HEK293 (cell line): ENCODE results near the gene TMEM143.

ENCODE experiments used
- GFI1B ChIP-seq: fragments of 450-650 bp; formaldehyde crosslinking; IDR thresholded peaks from 2 replicates; pipeline ENCODE4 v1.5.1; 2016; ENCODE audit warnings: missing biosample characterization, missing genetic modification characterization
- GLIS1 ChIP-seq: fragments of 450-650 bp; formaldehyde crosslinking; IDR thresholded peaks from 2 replicates; pipeline ENCODE4 v1.5.1; 2016; ENCODE audit warnings: missing biosample characterization, missing genetic modification characterization
- HIC1 ChIP-seq: fragments of 450-650 bp; formaldehyde crosslinking; IDR thresholded peaks from 2 replicates; pipeline ENCODE4 v1.5.1; 2016; ENCODE audit warnings: missing biosample characterization, missing genetic modification characterization
- KLF9 ChIP-seq: fragments of 450-650 bp; formaldehyde crosslinking; IDR thresholded peaks from 2 replicates; pipeline ENCODE4 v1.5.1; 2016; ENCODE audit warnings: missing biosample characterization, missing genetic modification characterization, low read depth
- PATZ1 ChIP-seq: fragments of 450-650 bp; formaldehyde crosslinking; IDR thresholded peaks from 2 replicates; pipeline ENCODE4 v1.5.1; 2016; ENCODE audit warnings: missing biosample characterization, missing genetic modification characterization
- PBX3 ChIP-seq: sonication (generic); formaldehyde crosslinking; IDR thresholded peaks from 2 replicates; pipeline ENCODE4 v1.8.1; 2022; ENCODE audit warnings: mild to moderate bottlenecking, moderate library complexity, missing genetic modification reagents
- SP2 ChIP-seq: fragments of 450-650 bp; formaldehyde crosslinking; IDR thresholded peaks from 2 replicates; pipeline ENCODE4 v1.5.1; 2016; ENCODE audit warnings: missing biosample characterization, missing genetic modification characterization
- YY2 ChIP-seq: fragments of 450-650 bp; formaldehyde crosslinking; IDR thresholded peaks from 2 replicates; pipeline ENCODE4 v1.5.1; 2016; ENCODE audit warnings: missing biosample characterization, missing genetic modification characterization
- ZBTB17 ChIP-seq: fragments of 450-650 bp; formaldehyde crosslinking; IDR thresholded peaks from 2 replicates; pipeline ENCODE4 v1.5.1; 2016; ENCODE audit warnings: missing biosample characterization, missing genetic modification characterization
- ZBTB20 ChIP-seq: fragments of 450-650 bp; formaldehyde crosslinking; IDR thresholded peaks from 2 replicates; pipeline ENCODE4 v1.5.1; 2016; ENCODE audit warnings: missing biosample characterization, missing genetic modification characterization
- ZBTB21 ChIP-seq: fragments of 450-650 bp; formaldehyde crosslinking; IDR thresholded peaks from 2 replicates; pipeline ENCODE4 v1.5.1; 2017; ENCODE audit warnings: missing biosample characterization, missing genetic modification characterization
- ZFP37 ChIP-seq: fragments of 450-650 bp; formaldehyde crosslinking; IDR thresholded peaks from 2 replicates; pipeline ENCODE4 v1.5.1; 2016; ENCODE audit warnings: missing biosample characterization, missing genetic modification characterization
- ZNF18 ChIP-seq: fragments of 450-650 bp; formaldehyde crosslinking; IDR thresholded peaks from 2 replicates; pipeline ENCODE4 v1.5.1; 2016; ENCODE audit warnings: missing biosample characterization, missing genetic modification characterization
- ZNF211 ChIP-seq: fragments of 450-650 bp; formaldehyde crosslinking; IDR thresholded peaks from 2 replicates; pipeline ENCODE4 v1.5.1; 2016; ENCODE audit warnings: low read depth, missing biosample characterization, missing genetic modification characterization
- ZNF335 ChIP-seq: fragments of 450-650 bp; formaldehyde crosslinking; conservative IDR thresholded peaks from 2 replicates; pipeline ENCODE4 v1.5.1; 2016; ENCODE audit warnings: missing biosample characterization, missing genetic modification characterization
- ZNF341 ChIP-seq: fragments of 450-650 bp; formaldehyde crosslinking; IDR thresholded peaks from 2 replicates; pipeline ENCODE4; 2016; ENCODE audit warnings: low read depth, missing biosample characterization, missing genetic modification characterization
- ZNF398 ChIP-seq: fragments of 450-650 bp; formaldehyde crosslinking; IDR thresholded peaks from 2 replicates; pipeline ENCODE4 v1.5.1; 2017; ENCODE audit warnings: missing biosample characterization, missing genetic modification characterization
- ZNF513 ChIP-seq: fragments of 450-650 bp; IDR thresholded peaks from 2 replicates; pipeline ENCODE4 v1.5.1; 2018; ENCODE audit warnings: missing biosample characterization, missing genetic modification characterization
- ZNF544 ChIP-seq: fragments of 450-650 bp; formaldehyde crosslinking; IDR thresholded peaks from 2 replicates; pipeline ENCODE4 v1.5.0; 2017; ENCODE audit warnings: missing biosample characterization, missing genetic modification characterization
- ZNF548 ChIP-seq: fragments of 450-650 bp; formaldehyde crosslinking; IDR thresholded peaks from 2 replicates; pipeline ENCODE4 v1.5.1; 2016; ENCODE audit warnings: missing biosample characterization, missing genetic modification characterization
- ZNF561 ChIP-seq: fragments of 450-650 bp; IDR thresholded peaks from 2 replicates; pipeline ENCODE4 v1.5.1; 2018; ENCODE audit warnings: missing biosample characterization, missing genetic modification characterization, borderline replicate concordance
- ZNF600 ChIP-seq: fragments of 450-650 bp; formaldehyde crosslinking; IDR thresholded peaks from 2 replicates; pipeline ENCODE4 v1.5.1; 2016; ENCODE audit warnings: missing biosample characterization, missing genetic modification characterization
- ZNF645 ChIP-seq: fragments of 450-650 bp; formaldehyde crosslinking; IDR thresholded peaks from 2 replicates; pipeline ENCODE4; 2016; ENCODE audit warnings: missing biosample characterization, missing genetic modification characterization
- ZNF701 ChIP-seq: fragments of 450-650 bp; formaldehyde crosslinking; IDR thresholded peaks from 2 replicates; pipeline ENCODE4 v1.5.1; 2016; ENCODE audit warnings: missing biosample characterization, missing genetic modification characterization
- ZNF776 ChIP-seq: fragments of 450-650 bp; formaldehyde crosslinking; IDR thresholded peaks from 2 replicates; pipeline ENCODE4 v1.5.0; 2017; ENCODE audit warnings: missing biosample characterization, missing genetic modification characterization, borderline replicate concordance
- ZNF785 ChIP-seq: fragments of 450-650 bp; formaldehyde crosslinking; IDR thresholded peaks from 2 replicates; pipeline ENCODE4 v1.5.1; 2016; ENCODE audit warnings: missing biosample characterization, missing genetic modification characterization
- ZSCAN4 ChIP-seq: fragments of 450-650 bp; formaldehyde crosslinking; IDR thresholded peaks from 2 replicates; pipeline ENCODE4 v1.5.1; 2017; ENCODE audit warnings: missing biosample characterization, missing genetic modification characterization

TMEM143 gene

GRCh38 chr19:48393559-48394330, 30.0 kb upstream of the TMEM143 start, which contains the start of gene GRIN2D (continued):
- TF ChIP-seq YY2 (tag by site-specific recombination) (no peak), ZNF776 (tag by site-specific recombination) (no peak), KLF9 (tag by site-specific recombination) (peak; percentile 76; the same call in 1 of the 2 replicates), ZFP37 (tag by site-specific recombination) (0 out of 2 replicates have a peak, but pooled peaks have one; percentile 46), ZNF645 (0 out of 2 replicates have a peak, but pooled peaks have one; percentile 31), ZNF544 (no peak), ZNF18 (tag by site-specific recombination) (no peak), PBX3 (CRISPR knock-in tag) (no peak), ZNF548 (no peak), ZNF561 (tag by site-specific recombination) (no peak), ZBTB17 (peak; percentile 83), ZNF341 (tag by site-specific recombination) (peak; percentile 78), ZSCAN4 (peak; percentile 70), ZNF513 (tag by site-specific recombination) (no peak), ZBTB20 (tag by site-specific recombination) (peak; percentile 63; the same call in 1 of the 2 replicates), ZNF211 (tag by site-specific recombination) (no peak), ZNF600 (tag by site-specific recombination) (peak; percentile 77), HIC1 (tag by site-specific recombination) (peak; percentile 8), SP2 (tag by site-specific recombination) (0 out of 2 replicates have a peak, but pooled peaks have one; percentile 11), GFI1B (no peak), PATZ1 (peak; percentile 95), ZNF785 (tag by site-specific recombination) (no peak), ZNF398 (tag by site-specific recombination) (peak; percentile 86), ZNF335 (tag by site-specific recombination) (peak; percentile 76), ZNF701 (tag by site-specific recombination) (no peak), ZBTB21 (tag by site-specific recombination) (no peak), GLIS1 (tag by site-specific recombination) (peak; percentile 99)
